Measurements from ENCODE around the gene CRADD. TPM values are rescaled to one million over a fixed set of nuclear protein-coding genes. Genes with fewer than 3 reads are reported as not detected.

Gene CRADD
- total RNA-seq, 6 experiments from 2014 or later, result 17.2 to 65.3 (median 30.8) TPM

- intact Hi-C loops (cut with DNase I), result loop anchor here (5.0 to 10.0 kb wide), 2 partner anchors 104 to 106 kb away; partner anchors contain the start of gene SOCS2 (in 2 of the 2)
- H3K27ac ChIP-seq, result peak overlapping the region in 2 of 3 donors; percentile 96 to 99
- WGBS (ENCODE audit: insufficient coverage, low coverage, low lambda C conversion rate, missing lambda C conversion rate), result 58% methylated on average over 4 of the region's 5 CpGs
Observed at GRCh38 chr12:93678779-93679178, 1.6 kb downstream of the CRADD start.

DNA sequence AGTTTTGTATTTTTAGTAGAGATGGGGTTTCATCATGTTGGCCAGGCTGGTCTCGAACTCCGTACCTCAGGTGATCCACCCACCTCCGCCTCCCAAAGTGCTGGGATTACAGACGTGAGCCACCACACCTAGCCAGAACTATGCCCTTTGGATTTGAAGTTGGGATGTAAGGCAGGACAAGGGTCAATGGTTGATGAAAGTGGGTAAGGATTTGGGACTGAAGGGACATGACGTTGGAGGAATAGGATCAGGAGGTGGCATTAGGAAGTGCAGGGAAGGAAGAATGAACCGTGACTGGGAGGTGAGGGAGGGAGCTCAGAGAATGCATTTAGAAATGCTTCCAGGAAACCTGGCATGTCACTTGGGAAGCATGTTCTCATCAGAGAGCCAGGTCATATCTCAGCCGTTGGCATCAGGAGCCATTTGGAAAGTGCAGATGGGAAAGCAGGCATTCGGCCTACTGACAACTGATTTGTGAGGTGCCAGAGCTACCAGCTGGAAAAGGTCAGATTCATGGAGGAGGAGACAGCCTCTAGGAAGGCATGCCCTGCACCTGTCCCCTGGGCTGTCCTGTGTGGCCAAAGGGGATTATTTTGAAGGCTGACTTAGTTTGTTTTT is 2.2 kb downstream of the CRADD start:
- TF ChIP-seq, protein P1, sequence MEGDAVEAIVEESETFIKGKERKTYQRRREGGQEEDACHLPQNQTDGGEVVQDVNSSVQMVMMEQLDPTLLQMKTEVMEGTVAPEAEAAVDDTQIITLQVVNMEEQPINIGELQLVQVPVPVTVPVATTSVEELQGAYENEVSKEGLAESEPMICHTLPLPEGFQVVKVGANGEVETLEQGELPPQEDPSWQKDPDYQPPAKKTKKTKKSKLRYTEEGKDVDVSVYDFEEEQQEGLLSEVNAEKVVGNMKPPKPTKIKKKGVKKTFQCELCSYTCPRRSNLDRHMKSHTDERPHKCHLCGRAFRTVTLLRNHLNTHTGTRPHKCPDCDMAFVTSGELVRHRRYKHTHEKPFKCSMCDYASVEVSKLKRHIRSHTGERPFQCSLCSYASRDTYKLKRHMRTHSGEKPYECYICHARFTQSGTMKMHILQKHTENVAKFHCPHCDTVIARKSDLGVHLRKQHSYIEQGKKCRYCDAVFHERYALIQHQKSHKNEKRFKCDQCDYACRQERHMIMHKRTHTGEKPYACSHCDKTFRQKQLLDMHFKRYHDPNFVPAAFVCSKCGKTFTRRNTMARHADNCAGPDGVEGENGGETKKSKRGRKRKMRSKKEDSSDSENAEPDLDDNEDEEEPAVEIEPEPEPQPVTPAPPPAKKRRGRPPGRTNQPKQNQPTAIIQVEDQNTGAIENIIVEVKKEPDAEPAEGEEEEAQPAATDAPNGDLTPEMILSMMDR (IDR thresholded peaks at IDR 0.05), result no peak
- TF ChIP-seq POLR2A (IDR thresholded peaks at IDR 0.05), result no peak
- 40% methylated on average over 6 of the region's 8 CpGs for WGBS (ENCODE audit: insufficient coverage, low coverage, low lambda C conversion rate, missing lambda C conversion rate)
- H3K9me3 ChIP-seq, result no peaks in the 10 kb centered on the region
- intact Hi-C loops (cut with DNase I), result loop anchor here (5.0 to 10.0 kb wide), 2 partner anchors 105 to 107 kb away; partner anchors contain the start of gene SOCS2 (in 2 of the 2)
- H3K27ac ChIP-seq, result peak overlapping the region in 2 of 3 donors; percentile 96 to 99
- H3K36me3 ChIP-seq, result no peaks in the 10 kb centered on the region
- no peaks in the 10 kb centered on the region for H3K27me3 ChIP-seq
- peaks cover 0 to 29% (median 9%) of the 10 kb centered on the region in 4 donors for H3K4me1 ChIP-seq
- peak; percentile 7 to 46 (median 24) for ATAC-seq
- peak; percentile 40 to 69 (median 54) for DNase-seq
- H3K4me3 ChIP-seq, result no peak overlapping the region

More at GRCh38 chr12:93678779-93679178, 1.6 kb downstream of the CRADD start:
- TF ChIP-seq POLR2A (IDR thresholded peaks at IDR 0.05), result no peak
- TF ChIP-seq, protein P1 (IDR thresholded peaks at IDR 0.05), result no peak
- no peaks in the 10 kb centered on the region for H3K36me3 ChIP-seq
- H3K4me3 ChIP-seq, result no peak overlapping the region
- H3K9me3 ChIP-seq, result no peaks in the 10 kb centered on the region
- no peak for ATAC-seq
- H3K27me3 ChIP-seq, result no peaks in the 10 kb centered on the region
- no peak for DNase-seq
- H3K4me1 ChIP-seq, result peaks cover 0 to 29% (median 9%) of the 10 kb centered on the region in 4 donors

GRCh38 chr12:93680006-93680405 is 2.8 kb downstream of the CRADD start:
- Histone ChIP-seq H3K27me3 (no peaks in the 10 kb centered on the region), H3K27ac (peak overlapping the region in 1 of 3 donors; percentile 96), H3K4me3 (no peak overlapping the region), H3K4me1 (peaks cover 0 to 29% (median 9%) of the 10 kb centered on the region in 4 donors), H3K9me3 (no peaks in the 10 kb centered on the region), H3K36me3 (no peaks in the 10 kb centered on the region)
- DNase-seq, result no peak
- no peak for ATAC-seq
- intact Hi-C loops (cut with DNase I), result no loop called here
- WGBS (ENCODE audit: insufficient coverage, low coverage, low lambda C conversion rate, missing lambda C conversion rate), result 83% methylated on average over 2 of the region's 2 CpGs
- no peak for TF ChIP-seq POLR2A (IDR thresholded peaks at IDR 0.05)
- TF ChIP-seq, protein P1 (IDR thresholded peaks at IDR 0.05), result no peak

DNA sequence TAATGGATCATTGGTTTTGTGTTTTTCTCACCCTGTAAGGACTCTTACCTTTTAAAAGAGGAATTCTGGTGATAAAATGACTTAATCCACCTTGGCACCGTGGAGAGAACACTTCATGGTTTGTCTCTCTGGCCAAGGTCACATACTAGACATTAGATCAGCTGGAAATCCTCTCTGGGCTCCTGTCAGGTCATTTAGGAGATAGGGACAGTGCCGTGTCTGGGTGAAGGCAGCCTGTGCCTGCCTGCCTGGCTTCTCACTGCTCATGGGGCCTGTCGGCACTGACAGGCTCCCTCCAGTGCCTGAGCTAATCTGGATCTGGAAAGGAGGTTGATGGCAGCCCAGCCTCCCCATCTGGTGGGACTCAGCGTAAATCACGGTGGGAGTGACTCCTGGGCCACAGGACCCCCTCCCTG is 5.7 kb downstream of the CRADD start:
- H3K36me3 ChIP-seq, result no peaks in the 10 kb centered on the region
- DNase-seq (peak in 1 of 3 donors; percentile 27), ATAC-seq (peak; percentile 22 to 67 (median 47))
- H3K27me3 ChIP-seq, result no peaks in the 10 kb centered on the region
- H3K4me3 ChIP-seq, result no peak overlapping the region
- peak overlapping the region in 1 of 3 donors; percentile 25 for H3K27ac ChIP-seq
- TF ChIP-seq, protein P1 (IDR thresholded peaks at IDR 0.05), result no peak
- TF ChIP-seq POLR2A (IDR thresholded peaks at IDR 0.05), result no peak
- WGBS (ENCODE audit: insufficient coverage, low coverage, low lambda C conversion rate, missing lambda C conversion rate), result 13% methylated on average over 1 of the region's 5 CpGs
- H3K4me1 ChIP-seq, result peaks cover 0 to 29% (median 9%) of the 10 kb centered on the region in 4 donors
- no peaks in the 10 kb centered on the region for H3K9me3 ChIP-seq
- intact Hi-C loops (cut with DNase I), result no loop called here
